Left forelimb (tissue), 1 donor: ENCODE data around the gene EPB41.
"Not testable (repeated sequence)": the region's sequence is repeated elsewhere in the genome, so short reads cannot be mapped to it uniquely, and the experiment has no call there.

Source experiments
- DNase-seq: peaks from one replicate; pipeline ENCODE4 v3.0.0-alpha.2; 2018; ENCODE audit warnings: low spot score

The EPB41 gene

DNA sequence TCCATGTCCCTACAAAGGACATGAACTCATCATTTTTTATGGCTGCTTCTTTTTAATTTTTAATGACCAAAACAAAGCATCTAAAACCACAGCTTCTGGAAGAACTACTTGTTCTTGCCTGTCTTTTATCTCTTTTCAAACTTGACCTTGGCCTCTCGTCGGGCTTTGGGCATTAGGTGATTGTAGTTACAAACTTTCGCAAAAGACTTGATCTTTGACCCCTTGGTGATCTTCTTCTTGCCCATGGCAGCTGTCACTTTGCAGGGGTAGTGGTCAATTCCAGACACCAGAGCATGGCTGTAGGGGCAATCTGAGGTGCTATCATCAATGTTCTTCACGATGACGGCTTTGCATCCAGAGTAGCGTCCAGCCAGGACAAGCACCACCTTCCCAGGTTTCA, 67.8 kb downstream of the EPB41 start:
- DNase-seq: no peak

DNA sequence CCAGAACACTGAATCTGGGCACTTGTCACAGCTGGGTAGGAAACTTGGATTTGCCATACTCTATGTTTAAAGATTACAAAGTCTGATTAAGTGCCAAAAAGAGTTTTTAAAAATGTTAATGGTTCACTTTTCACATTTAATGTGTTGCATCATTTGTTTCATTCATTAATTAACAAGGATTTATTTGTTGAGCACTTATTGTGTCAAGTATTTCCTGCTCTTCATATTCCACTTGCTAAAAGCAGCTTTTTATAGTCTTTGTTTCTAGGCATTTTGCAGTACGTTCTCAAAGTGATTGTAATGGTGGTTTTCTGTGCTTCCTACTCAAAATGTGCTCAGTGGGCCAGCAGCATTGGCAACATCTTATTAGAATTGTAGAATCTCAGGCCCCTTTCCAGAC, 68.7 kb downstream of the EPB41 start:
- DNase-seq: no peak

DNA sequence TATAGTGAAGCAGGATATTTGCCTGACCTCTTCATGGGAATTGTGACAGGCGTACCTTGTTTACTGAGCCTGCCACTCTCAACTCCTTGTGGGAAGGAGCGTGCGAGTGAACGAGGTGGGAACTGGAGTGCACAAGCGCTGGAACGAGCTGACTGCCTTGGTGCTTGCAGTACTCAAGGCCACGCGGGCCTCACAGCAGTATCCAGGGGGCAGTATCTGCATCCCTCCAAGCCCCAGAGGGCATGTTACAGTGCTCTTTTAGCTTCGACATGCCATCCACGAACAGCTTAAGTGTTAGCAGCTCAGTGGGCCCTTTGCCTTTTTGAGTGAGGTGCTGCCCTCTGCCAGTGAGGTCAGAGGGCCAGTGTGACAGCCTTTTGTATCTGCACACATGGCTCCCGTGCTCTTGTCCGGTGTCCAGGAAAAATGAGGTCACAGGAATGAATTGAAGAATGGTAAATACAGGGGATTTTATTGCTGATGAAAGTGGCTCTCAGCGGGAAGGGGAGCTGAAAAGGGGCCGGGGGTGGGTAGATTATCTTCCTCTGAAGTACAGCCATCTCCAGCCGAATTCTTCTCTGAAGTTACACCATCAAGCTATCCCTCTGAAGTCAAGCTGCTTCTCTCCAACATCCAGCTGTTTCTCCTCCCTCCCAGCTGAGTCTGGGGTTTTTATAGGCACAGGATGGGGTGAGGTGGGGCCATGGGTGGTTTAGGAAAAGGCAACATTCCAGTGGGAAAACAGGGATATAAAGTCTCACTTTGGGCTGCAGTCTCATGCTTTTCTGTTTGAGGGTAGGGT, 69.3 kb downstream of the EPB41 start:
- no peak for DNase-seq

DNA sequence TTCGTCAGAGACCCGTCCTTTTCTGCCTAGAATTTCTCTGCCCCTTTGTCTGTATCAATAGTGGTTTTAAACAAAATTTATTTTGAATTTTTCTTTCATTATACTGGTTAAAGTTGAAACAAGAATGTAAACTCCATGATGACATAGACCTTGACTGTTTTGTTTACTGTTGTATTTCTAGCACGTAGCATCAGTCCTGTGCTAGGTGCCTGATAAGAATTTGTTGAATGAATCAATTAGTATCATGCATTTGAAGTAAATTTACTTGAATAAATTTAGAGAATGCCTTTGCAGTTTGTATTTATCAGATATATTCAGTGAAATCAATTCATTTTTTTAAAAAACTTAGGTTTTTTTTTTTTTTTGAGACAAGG, 69.9 kb downstream of the EPB41 start:
- DNase-seq: no peak

DNA sequence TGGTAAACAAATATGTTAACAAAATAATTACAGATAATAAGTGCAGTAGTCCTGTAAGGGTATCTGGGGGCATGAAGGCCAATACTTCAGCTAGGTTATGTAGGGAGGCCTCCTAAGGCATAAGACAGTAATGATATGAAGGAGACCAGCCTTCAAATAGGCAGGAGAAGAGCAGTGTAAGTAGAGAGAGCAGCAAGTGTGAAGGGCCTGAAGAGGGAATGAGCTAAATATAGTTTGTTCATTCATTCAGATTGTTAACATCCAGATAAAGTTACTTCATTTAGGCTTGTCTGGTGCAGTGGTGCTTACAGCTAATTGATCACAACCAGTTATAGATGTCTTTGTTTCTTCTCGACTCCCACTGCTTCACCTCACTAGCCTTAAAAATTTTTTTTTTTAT, 71.1 kb downstream of the EPB41 start:
- no peak for DNase-seq

DNA sequence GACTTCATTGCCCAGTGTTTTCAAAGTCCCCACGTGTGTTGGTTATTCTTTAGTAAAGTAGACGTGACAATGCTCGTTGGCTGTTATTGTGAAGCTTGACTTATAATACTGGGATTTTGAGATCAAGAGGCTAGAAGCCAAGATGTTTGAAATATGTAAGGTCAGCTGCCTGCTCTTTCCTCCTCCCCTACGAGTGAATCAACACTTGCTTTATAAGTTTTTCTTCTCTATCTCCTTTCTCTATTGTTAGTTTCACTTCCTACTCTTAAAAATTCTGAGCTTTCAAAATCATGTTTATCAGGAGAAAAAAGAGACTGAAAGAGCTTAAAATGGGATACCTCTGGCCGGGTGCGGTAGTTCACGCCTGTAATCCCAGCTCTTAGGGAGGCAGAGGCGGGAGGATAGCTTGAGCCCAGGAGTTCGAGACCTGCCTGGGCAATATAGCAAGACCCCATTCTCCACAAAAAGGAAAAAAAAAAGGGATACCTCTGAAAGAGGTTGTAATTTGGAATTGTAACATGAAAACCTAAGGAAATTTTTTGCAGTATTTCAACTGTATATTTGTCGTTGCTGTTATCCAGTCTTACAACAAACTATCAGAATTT, 72.0 kb downstream of the EPB41 start:
- DNase-seq: no peak

DNA sequence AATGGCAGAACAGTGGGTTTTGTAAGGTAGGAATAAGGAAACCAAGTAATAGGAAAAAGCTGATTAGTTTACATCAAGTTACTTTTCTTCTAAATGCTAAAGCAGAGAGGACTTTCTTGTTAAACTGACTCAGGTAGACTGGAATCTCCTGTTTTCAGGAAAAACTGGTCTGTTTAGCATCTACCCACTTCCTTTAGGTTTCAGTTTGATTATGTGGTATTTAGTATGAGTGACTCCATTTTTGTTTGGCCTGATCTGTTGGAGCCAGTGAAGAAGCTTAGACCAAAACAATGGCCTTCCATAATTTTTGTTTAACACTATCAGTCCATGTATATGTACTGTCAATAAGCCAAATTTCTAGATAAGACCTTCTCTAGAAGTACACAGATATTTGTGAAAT, 88.4 kb downstream of the EPB41 start:
- no peak for DNase-seq

DNA sequence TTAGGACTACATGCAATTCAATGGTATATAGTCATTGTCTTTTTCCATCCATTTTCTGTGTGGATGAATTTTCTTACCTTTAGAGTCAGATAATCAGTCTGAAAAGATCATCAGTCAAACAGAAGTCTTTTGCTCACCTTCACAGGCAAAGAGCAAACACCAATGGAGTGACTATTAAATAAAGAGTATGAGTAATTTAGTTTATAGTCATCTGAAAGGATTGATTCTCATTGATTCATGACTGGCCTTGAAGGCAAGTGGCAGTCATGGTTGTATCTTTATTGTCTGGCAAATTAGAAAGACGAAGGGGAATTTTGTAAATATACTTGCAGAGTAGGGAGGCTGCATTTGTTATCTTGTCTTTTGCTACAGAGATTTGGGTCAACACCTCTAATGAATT, 89.9 kb downstream of the EPB41 start:
- DNase-seq: no peak

DNA sequence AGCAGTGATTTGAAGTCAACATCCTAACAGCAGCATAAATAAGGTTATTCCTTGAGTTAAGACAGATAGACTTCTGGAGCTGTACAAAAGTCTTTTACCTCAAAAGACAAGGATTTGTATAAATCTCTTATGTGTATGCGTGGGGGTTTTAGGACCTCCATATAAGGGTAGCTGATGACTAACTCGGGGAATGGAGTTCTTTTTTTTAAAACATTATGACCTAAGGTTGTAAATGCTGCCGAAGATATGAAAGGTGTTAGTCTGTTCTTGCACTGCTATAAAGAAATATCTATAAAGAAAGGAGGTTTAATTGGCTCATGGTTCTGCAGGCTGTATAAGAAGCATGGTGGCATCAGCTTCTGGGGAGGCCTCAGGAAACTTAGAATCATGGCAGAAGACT, 90.4 kb downstream of the EPB41 start:
- DNase-seq: no peak

DNA sequence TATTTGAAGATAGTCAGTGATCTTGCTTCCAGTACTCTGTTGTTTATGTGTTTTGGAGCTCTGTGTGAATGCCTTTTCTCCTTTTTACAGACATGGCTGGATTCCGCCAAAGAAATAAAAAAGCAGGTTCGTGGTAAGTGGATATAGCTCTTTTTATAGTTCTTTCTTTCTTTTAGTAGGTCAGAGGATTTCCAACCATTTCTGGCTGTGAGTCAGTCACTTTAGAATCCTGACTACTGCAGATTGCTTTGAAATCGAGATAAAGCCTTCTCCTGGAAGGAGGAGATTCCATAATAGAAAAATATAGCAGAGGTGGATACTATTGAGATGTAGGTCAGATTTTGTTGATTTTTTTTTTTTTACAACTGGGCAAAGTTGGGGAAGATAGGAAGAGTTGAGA, 97.4 kb downstream of the EPB41 start:
- DNase-seq: no peak

DNA sequence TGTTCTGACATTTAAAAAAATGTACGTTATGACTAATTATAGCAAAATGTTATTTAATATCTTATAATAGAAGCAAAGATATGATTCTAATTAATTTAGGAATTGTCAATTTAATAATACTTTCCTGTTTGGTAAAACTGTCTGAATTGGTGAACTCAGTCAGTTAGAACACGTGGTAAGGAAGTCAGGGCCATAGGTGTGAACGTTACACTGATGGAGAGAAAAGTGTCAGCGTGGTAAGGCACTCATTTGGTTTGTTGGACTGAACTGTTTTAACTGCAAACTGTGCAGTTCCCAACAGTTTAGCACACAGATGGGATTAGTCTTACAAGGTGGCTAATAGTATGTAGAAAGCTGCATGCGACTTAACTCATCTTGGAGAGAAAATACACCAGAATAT, 102.9 kb downstream of the EPB41 start:
- no peak for DNase-seq

DNA sequence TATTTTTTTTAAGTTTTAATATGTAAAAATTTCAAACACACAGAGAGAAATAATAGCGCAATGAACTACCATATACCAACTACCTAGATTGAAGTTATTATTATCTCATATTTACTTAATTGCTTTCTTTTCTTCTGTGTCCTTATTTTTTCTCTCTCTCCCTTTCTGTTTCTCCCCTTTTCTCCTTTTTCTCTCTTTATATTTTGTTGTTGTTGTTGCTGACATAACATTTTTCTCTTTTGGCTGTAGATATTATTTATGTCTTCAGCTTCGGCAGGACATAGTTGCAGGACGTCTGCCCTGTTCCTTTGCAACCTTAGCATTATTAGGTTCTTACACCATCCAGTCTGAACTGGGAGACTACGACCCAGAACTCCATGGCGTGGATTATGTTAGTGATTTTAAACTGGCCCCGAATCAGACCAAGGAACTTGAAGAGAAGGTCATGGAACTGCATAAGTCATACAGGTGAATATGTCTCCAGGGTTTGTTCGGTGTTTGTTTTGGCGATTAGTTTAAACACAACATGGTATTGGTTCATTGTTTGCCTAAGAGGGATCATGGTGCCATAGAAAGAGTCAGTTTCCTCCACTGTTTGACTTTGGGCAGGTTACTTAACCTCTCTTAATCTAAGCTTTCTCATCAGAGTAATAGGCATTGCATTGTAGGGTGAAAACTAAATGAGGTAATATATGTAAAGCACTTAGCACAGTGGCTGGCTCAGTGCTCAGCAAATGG, 103.8 kb downstream of the EPB41 start:
- DNase-seq: no peak

DNA sequence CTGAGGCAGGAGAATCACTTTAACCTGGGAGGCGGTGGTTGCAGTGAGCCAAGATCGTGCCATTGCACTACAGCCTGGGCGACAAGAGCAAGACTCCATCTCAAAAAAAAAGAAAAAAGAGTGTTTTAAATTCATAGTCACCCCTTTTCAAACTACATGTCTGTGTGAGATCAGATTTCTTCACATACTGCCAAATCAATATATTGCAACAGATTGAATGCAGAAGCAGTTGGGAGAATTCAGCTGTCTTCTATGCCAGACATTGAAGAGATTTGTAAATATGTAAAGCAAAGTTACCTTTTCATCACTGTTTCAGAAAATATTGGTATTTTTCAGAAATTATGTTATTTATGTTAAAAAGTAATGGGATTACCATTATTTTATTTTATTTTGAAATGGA, 108.3 kb downstream of the EPB41 start:
- DNase-seq: no peak

DNA sequence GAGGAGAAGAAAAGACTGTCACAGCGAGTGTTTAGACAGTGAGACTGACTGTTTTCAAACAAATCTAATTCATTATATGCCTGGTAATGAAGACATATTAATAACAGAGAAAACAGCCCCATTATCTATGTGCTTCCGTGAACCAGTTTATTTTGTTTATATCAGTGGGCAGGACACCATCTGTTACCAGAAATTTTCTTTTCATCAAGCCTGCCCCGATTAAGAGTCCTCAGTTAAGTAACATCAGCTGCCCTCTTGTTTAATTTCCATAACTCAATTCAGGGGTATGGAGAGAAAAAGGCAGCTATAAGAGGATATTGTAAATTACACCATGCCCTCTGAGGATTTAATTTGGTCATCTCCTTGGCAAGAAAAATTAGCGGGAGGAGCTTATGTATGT, 115.3 kb downstream of the EPB41 start:
- no peak for DNase-seq

DNA sequence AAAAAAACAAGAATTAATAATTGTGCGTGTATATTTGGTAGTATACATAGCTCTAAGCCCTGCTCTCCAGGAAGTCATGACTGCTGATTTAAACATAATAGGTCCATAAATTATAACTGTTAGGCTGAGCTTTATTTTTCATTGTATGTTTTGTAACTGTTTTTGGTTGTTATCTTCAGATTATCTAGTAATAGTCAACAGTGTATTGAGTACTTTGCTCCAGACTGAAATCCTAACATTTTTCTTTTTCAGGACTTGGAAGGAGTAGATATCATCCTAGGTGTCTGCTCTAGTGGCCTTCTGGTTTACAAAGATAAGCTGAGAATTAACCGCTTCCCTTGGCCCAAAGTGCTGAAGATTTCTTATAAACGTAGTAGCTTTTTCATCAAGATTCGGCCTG, 118.5 kb downstream of the EPB41 start:
- no peak for DNase-seq

DNA sequence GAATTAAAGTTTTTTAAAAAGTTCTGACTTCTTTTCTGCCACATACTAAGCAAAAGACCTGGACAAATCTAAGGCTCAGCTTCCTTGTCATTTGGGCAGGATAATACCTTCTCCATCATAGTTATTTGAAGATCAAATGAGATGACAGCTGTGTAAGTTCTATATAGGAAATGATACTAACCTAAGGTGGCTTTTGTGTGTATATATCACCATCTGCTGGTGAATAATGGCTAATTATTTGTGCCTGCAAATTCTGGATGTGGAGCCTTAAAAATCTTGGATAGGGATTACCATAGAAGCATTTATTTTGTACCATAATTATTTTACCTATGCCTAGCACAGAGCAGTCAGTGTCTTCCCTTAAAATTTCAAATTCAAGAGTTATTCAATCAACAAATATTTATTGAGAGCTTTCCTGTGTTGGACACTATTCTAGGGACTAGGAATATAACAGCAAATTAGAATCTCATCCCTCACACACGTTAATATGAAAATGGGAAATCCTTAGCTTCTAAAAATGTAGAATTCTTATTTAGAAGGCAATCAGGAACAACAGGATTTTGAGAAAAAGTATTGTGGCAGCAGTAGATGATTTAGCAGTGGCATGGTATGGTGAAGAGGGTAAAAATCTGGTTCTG, 119.6 kb downstream of the EPB41 start:
- no peak for DNase-seq

DNA sequence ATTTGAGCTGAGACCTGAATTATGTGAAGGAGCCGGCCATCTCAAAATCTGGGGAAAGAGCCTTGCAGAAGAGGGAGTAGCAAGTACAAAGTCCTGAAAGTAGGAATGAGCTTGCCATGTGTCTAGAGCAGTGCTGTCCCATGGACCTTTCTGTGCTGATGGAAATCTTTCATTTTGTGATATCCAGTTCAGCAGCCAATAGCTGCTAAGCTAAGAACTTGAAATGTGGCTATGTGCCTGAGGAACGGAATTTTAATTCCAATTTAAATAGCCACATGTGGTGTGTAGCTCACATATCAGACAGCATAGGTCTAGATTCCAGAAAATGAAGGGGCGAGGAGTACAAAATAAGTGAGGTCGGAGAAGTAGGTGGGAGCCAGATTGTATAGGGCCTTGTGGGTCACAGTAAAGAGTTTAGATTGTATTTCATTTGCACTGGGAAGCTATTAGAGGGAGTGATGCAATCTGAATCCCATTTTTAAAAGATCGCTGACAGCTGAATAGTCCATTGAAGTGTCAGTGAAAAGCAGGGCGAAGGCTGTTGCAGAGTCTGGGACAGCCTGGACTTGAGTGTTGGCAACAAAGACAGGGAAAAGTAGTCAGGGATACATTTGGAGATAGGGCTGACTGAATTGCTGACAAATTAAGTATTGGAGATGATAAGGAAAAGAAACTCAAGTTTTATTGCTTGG, 129.1 kb downstream of the EPB41 start:
- no peak for DNase-seq

DNA sequence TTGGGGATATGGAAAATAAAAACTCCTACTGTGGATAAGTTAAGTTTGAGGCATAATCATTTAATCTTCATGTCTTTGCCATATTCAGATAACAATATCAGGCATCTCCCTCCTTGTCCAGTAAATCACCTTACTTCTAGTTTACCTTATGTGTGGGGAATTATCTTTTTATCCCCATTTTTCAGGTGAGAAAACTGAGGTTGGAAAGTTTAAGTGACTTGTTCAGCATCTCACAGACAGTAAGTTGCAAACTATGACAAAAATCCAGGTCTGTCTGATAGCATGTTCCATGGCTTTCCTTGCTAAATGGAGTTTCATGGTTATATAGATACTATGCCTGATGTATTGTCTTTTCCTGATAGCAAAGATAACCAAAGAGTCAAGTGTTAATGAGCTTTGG, 129.6 kb downstream of the EPB41 start:
- no peak for DNase-seq

DNA sequence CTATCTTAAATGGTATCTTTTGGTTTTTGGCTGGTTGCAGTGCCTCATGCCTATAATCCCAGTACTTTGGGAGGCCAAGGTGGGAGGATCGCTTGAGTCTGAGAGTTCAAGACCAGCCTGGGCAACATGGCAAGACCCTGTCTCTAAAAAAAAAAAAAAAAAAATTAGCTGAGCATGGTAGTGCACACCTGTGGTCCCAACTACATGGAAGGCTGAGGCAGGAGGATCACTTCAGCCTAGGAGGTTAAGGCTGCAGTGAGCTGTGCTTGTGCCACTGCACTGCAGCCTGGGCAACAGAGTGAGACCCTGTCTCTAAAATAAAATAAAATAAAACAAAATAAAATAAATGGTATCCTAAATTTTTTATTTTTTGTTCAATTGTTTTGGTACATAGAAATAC, 131.3 kb downstream of the EPB41 start:
- not testable (repeated sequence) for DNase-seq

DNA sequence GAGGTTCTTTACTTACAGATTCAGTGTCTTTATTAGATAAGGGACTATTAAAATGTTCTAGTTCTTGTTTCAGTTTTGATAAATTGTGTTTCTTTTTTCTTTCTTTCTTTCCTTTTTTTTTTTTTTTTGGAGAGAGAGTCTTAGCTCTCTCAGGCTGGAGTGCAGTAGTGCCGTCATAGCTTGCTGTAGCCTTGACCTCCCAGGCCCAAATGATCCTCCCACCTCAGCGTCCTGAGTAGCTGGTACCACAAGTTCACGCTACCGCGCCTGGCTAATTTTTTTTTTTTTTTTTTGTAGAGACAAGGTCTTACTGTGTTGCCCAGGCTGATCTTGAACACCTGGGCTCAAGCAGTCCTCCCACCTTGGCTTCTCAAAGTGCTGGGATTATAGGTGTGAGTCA, 132.8 kb downstream of the EPB41 start:
- no peak for DNase-seq

DNA sequence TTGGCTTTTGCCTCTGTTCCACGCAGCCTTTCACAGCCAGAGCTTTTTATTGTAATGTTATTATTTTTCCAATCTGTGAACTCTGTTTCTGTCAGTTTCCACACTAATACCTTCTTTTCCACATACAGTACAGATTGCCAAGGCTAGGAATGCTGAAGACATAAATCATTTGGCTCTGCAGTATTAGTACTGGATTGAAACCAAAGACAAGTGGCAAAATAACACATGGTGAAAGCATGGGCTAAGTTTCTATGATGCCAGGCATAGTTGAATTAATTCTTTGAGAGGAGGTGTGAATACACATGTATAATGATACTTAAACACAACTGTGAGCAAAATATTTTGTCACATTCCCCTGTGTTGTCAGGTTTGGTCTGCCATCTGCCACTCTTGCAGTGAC, 135.8 kb downstream of the EPB41 start:
- DNase-seq: no peak

DNA sequence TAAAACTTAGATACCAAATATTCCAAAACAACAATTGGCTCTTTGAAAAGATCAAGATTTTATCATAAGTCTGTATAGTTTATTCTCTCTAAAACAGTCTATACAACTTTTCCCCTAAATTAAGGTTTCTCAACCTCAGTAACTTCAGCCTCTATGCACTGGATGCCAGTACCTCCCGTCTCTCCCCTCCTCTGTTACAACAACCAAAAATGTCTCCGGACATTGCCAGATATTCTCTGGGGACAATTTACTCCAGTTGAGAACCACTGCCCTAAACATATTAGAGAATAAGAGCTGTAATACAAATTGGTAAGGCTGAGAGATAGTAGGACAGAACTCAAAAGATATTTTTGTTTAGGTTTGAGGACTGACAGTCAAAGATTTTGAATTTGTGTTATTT, 137.7 kb downstream of the EPB41 start:
- no peak for DNase-seq
